GM21825 (cell line): ENCODE results near the gene CDK5RAP2.

ENCODE experiments used
- ATAC-seq: cut with Tn5 transposase; IDR thresholded peaks from one replicate; pipeline ENCODE4 v1.9.1; 2021; ENCODE audit warnings: mild to moderate bottlenecking, moderate library complexity; ENCODE audit not compliant: unreplicated experiment

The CDK5RAP2 gene

GRCh38 chr9:120362446-120362845 lies 217.5 kb downstream of the CDK5RAP2 start:
- ATAC-seq = no peak

GRCh38 chr9:120361551-120361950 lies 218.4 kb downstream of the CDK5RAP2 start:
- ATAC-seq = no peak

- ATAC-seq = no peak
These were observed 219.5 kb downstream of the CDK5RAP2 start for GRCh38 chr9:120360510-120360909.

- no peak for ATAC-seq
These were observed 219.9 kb downstream of the CDK5RAP2 start for GRCh38 chr9:120360046-120360445.

GRCh38 chr9:120358877-120359276 lies 221.1 kb downstream of the CDK5RAP2 start:
- ATAC-seq = no peak

- no peak for ATAC-seq
These were observed 226.5 kb downstream of the CDK5RAP2 start for GRCh38 chr9:120353506-120353905.

GRCh38 chr9:120351106-120351505 lies 228.9 kb downstream of the CDK5RAP2 start:
- no peak for ATAC-seq

- no peak for ATAC-seq
These were observed 229.4 kb downstream of the CDK5RAP2 start for GRCh38 chr9:120350596-120350995.

GRCh38 chr9:120348951-120349429 lies 231.0 kb downstream of the CDK5RAP2 start:
- no peak for ATAC-seq

- no peak for ATAC-seq
These were observed 234.6 kb downstream of the CDK5RAP2 start for GRCh38 chr9:120345379-120345778.

GRCh38 chr9:120344230-120344629 lies 235.7 kb downstream of the CDK5RAP2 start:
- ATAC-seq = no peak

- ATAC-seq = no peak
These were observed 236.6 kb downstream of the CDK5RAP2 start for GRCh38 chr9:120343416-120343815.
